Measurements from ENCODE around the gene NLGN3. TPM values are rescaled to one million over a fixed set of nuclear protein-coding genes. Genes with fewer than 3 reads are reported as not detected.

NLGN3 gene
- polyA plus RNA-seq, 3 donors, result 0.15 to 0.67 (median 0.49) TPM

GRCh38 chrX:71111921-71112431 is 32.7 kb upstream of the NLGN3 start:
- no peak overlapping the region for H3K27ac ChIP-seq (ENCODE audit: low read depth, low read length)
- 49 to 63% (median 50%) methylated on average over 5 of the region's 5 CpGs for WGBS, 3 donors

DNA sequence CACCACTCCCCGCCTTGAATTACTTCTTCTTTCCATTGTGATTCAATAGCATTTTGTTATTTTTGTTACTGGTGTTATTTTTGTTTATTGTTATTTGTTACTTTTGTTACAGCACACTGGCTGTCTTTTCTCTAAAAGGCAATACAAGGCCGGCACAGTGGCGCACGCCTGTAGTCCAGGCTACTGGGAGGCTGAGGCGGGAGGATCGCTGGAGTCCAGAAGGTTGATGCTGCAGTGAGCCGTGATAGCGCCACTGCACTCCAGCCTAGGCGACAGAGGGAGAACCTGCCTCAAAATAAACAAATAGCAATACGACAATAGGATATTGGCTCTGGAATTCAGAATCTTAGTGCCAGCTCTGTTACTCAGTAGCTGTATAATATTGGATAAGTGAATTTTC is 27.3 kb upstream of the NLGN3 start:
- WGBS, 3 donors, result 66 to 88% (median 85%) methylated on average over 10 of the region's 10 CpGs
- no peak overlapping the region for H3K27ac ChIP-seq (ENCODE audit: low read depth, low read length)

GRCh38 chrX:71118032-71118984 is 26.3 kb upstream of the NLGN3 start, which contains the start of gene MED12:
TSS of gene MED12 (plus strand) at chrX:71118596. CDS start at chrX:71118755, 159 bp downstream.
- H3K27ac ChIP-seq (ENCODE audit: low read depth, low read length), result no peak within 1 kb of the TSS
- WGBS, 3 donors, result 1 to 26% (median 2%) methylated on average over 52 to 56 of the region's 56 CpGs

DNA sequence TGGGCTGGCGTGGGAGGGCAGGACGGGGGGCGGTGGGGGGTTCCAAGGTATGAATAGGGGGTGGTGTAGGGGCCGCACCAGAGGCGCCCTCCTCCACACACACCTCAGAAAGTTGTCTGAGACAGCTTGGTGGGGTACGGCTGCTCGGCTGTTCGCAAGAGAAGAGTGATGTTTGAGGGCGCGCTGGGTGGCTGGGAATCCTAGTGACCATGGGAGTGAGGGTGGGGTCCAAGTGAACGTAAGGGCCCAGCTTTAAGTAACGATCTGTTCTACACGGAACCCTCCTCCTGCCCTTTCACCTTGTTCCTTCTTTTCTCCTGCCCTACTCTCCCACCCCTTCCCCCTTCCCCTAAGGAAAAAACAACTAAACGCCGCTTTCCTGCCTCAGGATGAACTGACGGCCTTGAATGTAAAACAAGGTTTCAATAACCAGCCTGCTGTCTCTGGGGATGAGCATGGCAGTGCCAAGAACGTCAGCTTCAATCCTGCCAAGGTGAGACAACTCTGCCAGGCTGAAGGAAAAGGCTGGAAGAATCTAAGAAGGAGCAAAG is 25.6 kb upstream of the NLGN3 start:
- no peak overlapping the region for H3K27ac ChIP-seq (ENCODE audit: low read depth, low read length)
- 2 to 34% (median 3%) methylated on average over 12 to 17 of the region's 17 CpGs for WGBS, 3 donors

DNA sequence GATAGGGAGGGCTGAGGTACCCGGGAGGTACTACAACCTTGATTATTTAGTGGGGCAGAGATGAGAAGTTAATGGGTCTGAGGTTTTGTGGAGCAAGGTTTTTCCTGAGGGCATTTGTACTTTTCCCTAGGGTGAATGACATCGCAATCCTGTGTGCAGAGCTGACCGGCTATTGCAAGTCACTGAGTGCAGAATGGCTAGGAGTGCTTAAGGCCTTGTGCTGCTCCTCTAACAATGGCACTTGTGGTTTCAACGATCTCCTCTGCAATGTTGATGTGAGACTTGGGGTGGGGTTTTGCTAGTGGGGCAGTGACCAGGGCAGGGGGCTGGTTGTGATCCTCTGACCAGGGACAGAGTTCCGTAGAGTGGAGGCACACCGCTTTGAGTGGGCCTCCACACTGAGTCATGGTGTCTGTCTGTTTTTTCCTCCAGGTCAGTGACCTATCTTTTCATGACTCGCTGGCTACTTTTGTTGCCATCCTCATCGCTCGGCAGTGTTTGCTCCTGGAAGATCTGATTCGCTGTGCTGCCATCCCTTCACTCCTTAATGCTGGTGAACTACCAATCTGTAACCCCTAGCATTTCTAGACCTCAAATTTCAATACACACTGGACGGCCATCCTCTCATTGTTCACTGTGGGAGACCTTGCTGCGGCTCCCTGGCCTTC is 16.3 kb upstream of the NLGN3 start:
- WGBS, 3 donors, result 81 to 91% (median 85%) methylated on average over 10 to 12 of the region's 12 CpGs
- no peak overlapping the region for H3K27ac ChIP-seq (ENCODE audit: low read depth, low read length)

- WGBS, 3 donors, result 24 to 37% (median 34%) methylated on average over 16 to 18 of the region's 18 CpGs
- H3K27ac ChIP-seq (ENCODE audit: low read depth, low read length), result no peak overlapping the region
These were observed 15.5 kb upstream of the NLGN3 start for GRCh38 chrX:71128915-71129765.

DNA sequence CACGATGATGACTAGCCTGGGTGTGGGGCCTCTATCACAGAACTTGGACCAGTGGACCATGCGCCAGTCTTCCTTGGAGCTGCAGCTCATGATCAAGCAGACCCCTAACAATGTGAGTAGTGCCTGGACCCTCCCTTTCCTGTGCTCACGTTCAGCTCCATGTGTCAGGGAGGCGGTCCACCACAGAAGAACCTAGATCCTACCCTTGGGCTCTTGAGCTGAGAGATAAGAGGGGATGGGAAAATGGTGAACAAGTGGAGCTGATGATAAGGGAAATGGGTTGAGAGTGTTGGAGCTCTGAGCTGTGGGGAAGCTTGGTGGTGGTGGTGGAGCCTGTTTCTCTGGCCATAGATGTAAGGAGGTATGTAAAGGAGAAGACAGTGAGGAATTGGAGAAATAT is 13.1 kb upstream of the NLGN3 start:
- H3K27ac ChIP-seq (ENCODE audit: low read depth, low read length), result no peak overlapping the region
- 76 to 85% (median 78%) methylated on average over 4 of the region's 4 CpGs for WGBS, 3 donors

- H3K27ac ChIP-seq (ENCODE audit: low read depth, low read length), result no peak overlapping the region
- 67 to 88% (median 76%) methylated on average over 6 of the region's 6 CpGs for WGBS, 3 donors
These were observed 4.2 kb upstream of the NLGN3 start for GRCh38 chrX:71140440-71140839.

DNA sequence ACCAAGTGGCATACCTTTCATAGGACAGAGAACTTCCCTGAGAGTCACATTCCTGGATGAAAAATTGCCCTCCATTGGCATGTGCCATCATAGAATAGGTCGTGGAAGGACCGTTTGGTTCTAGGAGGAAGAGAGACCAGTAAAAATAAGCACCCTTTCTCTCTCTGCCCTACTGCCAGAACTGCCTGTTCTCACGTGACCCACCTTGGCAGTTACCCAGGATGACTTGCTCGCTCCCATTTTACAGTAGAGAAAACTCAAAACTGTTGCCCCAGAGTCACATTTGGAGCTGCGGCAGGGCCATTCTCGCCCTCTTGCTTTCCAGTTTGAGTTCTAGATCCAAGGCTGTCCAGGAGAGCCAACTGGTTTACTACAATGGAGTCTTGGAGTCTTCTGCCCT is 1.1 kb upstream of the NLGN3 start:
- WGBS, 3 donors, result 31 to 54% (median 48%) methylated on average over 6 of the region's 6 CpGs

DNA sequence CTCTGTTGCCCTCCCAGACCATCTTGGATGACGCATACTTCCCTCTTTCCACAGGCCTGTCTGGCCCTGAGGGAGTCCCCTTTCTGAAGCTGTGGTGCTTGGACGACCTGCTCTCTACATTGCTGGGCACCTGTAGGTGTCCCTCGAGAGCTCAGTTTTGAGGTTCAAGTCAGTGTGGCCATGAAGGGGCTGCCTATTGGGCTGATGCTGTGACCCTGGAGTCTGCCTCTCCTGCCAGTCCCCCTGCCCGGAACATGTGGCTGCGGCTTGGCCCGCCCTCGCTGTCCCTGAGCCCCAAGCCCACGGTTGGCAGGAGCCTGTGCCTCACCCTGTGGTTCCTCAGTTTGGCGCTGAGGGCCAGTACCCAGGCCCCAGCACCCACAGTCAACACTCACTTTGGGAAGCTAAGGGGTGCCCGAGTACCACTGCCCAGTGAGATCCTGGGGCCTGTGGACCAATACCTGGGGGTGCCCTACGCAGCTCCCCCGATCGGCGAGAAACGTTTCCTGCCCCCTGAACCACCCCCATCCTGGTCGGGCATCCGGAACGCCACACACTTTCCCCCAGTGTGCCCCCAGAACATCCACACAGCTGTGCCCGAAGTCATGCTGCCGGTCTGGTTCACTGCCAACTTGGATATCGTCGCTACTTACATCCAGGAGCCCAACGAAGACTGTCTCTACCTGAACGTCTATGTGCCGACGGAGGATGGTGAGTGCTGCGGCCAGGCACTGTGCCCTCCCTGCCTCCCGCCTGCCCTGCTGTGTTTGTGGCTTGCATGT is 3.0 kb downstream of the NLGN3 start:
- WGBS, 3 donors, result 85 to 86% (median 85%) methylated on average over 18 to 28 of the region's 28 CpGs
- H3K27ac ChIP-seq (ENCODE audit: low read depth, low read length), result no peak overlapping the region

More for the DNA sequence above, 1.1 kb upstream of the NLGN3 start:
- H3K27ac ChIP-seq (ENCODE audit: low read depth, low read length), result no peak overlapping the region

DNA sequence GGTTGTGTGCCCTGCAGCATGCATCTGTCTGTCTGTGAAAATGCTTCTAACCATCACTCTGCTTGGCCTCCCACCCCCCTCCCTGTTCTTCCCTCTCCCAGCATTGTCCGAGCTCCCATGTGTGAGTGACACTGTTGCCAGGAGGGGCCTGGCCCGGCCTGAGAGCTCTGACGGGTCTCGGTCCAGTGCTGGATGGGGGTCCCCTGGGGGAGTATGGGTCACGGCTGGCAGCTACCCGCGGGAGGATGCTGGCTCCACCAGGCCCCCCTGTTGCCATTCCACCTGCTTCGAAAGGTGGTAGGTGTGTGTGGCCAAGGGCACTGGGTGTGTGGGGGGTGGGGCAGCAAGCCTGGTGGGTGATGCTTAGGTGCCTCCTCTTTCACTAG is 3.6 kb downstream of the NLGN3 start:
- WGBS, 3 donors, result 78 to 86% (median 80%) methylated on average over 8 of the region's 8 CpGs
- no peak overlapping the region for H3K27ac ChIP-seq (ENCODE audit: low read depth, low read length)

- no peak overlapping the region for H3K27ac ChIP-seq (ENCODE audit: low read depth, low read length)
- WGBS, 3 donors, result 65 to 76% (median 69%) methylated on average over 7 of the region's 7 CpGs
These were observed 6.7 kb downstream of the NLGN3 start for GRCh38 chrX:71151366-71151765.

GRCh38 chrX:71154196-71154595 is 9.6 kb downstream of the NLGN3 start:
- no peak overlapping the region for H3K27ac ChIP-seq (ENCODE audit: low read depth, low read length)
- 88 to 96% (median 93%) methylated on average over 6 to 7 of the region's 7 CpGs for WGBS, 3 donors

DNA sequence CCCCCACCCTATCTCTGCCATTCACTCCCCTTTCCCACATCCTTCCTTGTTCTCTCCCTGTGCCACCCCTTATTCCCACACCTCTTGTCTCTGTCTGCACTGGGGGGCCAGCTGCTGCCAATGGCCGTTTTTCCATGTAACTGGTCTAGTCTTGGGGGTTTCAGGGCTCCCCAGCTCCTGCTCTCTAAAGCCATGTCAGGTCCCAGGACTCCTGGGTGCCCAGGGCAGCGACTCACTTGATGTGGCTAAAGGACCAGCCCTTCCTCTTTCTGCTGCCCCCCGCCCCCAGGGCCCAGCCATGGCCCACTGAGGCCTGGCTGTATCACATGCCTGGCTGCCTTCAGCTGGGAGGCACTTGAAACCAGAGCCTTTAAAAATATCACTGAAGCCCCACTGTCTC is 10.0 kb downstream of the NLGN3 start:
- 40 to 62% (median 50%) methylated on average over 2 to 3 of the region's 3 CpGs for WGBS, 3 donors
- H3K27ac ChIP-seq (ENCODE audit: low read depth, low read length), result no peak overlapping the region

DNA sequence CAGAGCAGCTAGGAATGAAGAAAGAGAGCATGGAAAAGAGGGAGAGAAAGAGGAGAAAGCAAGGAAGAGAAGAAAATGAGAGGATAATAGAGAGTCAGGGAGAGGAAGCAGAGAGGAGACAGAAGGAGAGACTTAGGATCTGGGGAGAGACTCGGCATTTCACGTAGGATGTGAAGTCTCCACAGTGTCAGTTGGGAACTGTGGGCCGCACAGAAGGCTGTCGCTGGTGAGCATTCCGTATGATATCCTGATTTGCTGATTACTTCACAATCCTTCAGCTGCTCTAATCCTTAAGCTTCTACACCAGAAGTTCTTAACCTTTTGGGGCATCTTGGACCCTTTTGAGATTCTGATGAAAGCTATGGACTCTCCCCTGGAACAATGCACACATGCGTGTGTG is 14.0 kb downstream of the NLGN3 start:
- no peak overlapping the region for H3K27ac ChIP-seq (ENCODE audit: low read depth, low read length)
- 89 to 97% (median 90%) methylated on average over 5 to 6 of the region's 6 CpGs for WGBS, 3 donors

- WGBS, 3 donors, result 72 to 78% (median 73%) methylated on average over 5 of the region's 5 CpGs
These were observed 14.7 kb downstream of the NLGN3 start for GRCh38 chrX:71159335-71159734.

DNA sequence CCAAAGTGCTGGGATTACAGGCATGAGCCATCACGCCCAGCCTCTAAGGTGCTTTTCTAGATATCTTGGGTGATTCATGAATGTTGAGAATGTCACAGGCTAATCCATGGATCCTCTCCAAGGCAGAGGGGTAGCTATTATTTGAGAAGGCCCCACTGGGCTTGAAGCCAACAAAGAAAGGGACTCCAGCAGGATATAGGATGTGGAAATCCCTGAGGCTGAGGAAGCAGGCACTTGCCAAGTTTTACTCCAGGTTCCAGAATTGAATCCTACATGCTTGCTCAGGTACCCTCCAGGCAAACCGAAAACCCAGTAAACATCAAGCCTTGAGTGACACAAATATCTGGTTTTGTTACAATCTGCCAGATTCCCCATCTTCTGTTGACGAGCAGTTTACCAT is 15.8 kb downstream of the NLGN3 start:
- no peak overlapping the region for H3K27ac ChIP-seq (ENCODE audit: low read depth, low read length)
- WGBS, 3 donors, result 90% methylated on average over 3 of the region's 3 CpGs

More at GRCh38 chrX:71159335-71159734, 14.7 kb downstream of the NLGN3 start:
- H3K27ac ChIP-seq (ENCODE audit: low read depth, low read length), result no peak overlapping the region
